Peyer's patch (tissue), 4 donors: ENCODE results near the gene DACT2.

ENCODE experiments used
- CTCF ChIP-seq, 6 experiments: fragments of 450-650 bp in 4 of 6; fragments of 200-600 bp in 2 of 6; sonication (generic) in 1 of 6; IDR thresholded peaks; one replicate each; pipeline ENCODE4 v1.5.1; 2017 to 2019; ENCODE audit warnings: antibody characterized with exemption in 6 of 6, mild to moderate bottlenecking in 3 of 6, moderate library complexity in 1 of 6
- POLR2A ChIP-seq, 2 donors: fragments of 450-650 bp; IDR thresholded peaks; one replicate each; pipeline ENCODE4 v1.5.1; 2017; ENCODE audit warnings: antibody characterized with exemption in 2 of 2, mild to moderate bottlenecking in 2 of 2, moderate library complexity in 2 of 2

GRCh38 chr6:168340819-168341218, 21.2 kb upstream of the DACT2 start:
- TF ChIP-seq CTCF (IDR thresholded peaks at IDR 0.05) (no peak), POLR2A (IDR thresholded peaks at IDR 0.05) (no peak)
